ENCODE results near the gene GHR.

Gene GHR

DNA sequence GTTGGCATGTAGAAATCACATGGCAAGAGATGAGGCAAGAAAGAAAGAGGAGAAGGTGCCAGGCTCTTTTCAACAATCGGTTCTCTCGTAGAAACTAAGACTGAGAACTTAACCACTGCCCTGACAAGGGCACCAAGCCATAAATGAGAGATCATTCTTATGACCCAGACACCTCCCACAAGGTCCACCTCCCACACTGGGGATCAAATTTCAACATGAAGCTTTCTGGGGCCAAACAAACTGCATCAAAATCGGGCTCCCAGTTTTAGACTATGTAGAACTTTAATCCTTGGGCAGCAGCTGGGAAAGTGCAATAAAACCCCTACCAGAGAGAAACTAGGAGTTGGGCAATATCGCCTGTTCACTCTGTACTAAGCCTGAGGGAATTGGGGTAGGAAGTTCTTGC lies 183.2 kb downstream of the GHR start:
- DNase-seq = no peak

DNA sequence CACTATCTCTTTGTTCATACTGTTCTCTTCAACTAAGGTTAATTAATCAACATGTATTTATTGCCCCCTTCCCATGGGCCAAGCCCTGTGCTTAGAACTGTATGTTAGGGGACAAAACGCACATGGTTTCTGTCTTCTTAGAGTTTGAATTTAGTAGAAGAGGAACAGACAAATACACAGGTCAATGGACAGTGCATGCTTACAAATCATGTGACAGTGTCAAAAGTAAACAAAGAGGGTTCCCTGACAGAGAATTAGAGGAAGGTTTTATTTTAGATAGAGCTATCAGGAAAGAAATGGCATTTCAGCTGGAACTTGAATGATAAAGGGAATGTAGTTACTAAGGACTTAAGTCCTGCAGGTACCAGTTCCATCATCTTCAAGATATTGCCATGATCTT lies 188.2 kb downstream of the GHR start:
- no peak for DNase-seq

DNA sequence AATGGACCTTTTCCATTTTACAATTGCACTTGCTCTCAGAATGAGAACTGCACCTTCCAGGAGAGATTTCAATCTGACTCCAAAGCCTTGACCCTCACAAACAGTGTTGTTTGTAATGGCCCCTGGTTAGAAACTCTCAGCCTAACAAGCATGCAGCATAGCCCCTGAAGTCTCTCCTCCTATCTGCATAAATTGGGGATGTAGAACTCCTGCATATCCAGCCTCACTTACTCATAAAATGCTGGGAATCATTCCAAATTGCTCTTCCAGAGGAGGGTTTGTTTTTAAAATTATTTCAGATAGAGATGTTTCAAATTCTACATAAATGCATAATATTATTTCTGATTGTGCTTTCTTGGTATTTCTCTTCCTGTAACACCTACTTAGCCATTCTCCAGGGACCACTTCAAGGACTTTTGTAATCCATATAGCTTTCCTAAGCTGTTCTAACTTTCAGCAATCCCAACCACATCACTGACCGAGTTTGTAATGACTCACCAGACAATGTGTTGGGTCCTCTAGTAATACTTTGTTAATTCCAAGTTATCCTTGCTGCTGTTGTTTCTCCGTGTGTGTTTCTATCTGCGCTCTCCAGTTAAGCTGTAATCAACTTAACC lies 189.6 kb downstream of the GHR start:
- DNase-seq = no peak

DNA sequence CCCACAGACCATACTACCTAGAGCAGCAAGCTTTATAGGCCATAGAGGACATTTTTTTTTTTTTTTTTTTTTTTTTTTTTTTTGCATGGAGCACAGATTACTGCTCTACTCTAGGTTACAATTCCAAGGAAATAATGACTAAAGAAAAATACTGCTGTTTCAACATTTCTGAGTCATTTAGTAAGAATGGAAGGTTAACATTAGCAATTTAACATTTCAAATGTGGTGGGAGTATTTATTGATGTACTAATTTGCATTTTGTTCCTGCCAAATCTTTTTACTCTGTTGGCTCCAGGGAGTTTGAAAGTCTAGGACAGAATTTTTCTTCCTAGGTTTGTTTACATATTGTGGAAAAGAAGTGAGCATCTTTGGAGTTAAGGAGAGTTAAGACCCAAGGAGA lies 191.3 kb downstream of the GHR start:
- DNase-seq = no peak

DNA sequence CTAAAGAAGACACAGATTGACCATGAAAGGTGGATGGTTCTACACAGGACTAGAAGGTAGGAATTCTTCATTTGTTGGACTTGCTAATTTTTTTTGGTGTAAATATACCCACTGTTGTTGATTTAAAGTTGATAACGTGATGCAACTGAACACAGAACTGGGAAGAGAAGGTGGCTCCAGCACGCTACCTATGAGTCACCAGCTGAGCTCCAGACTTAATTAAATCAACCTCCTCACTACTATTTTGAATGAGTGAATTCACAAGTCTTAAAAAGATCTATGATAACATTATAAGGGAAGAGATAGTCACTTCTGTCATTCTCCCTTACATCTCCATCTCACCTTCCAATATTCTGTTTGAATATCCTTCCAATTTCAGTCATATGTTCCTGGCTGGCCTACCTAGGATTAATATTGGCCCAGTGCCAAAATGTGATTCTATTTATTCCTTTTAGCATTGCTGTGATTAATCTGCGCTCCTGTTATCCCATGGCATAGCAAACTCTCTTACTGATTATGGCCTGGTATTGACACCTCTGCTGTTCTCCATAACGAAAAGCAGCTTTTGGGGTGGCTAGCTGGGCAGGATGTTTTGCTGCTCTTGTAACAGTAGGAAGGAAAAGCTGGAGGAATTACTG lies 197.5 kb downstream of the GHR start:
- no peak for DNase-seq

DNA sequence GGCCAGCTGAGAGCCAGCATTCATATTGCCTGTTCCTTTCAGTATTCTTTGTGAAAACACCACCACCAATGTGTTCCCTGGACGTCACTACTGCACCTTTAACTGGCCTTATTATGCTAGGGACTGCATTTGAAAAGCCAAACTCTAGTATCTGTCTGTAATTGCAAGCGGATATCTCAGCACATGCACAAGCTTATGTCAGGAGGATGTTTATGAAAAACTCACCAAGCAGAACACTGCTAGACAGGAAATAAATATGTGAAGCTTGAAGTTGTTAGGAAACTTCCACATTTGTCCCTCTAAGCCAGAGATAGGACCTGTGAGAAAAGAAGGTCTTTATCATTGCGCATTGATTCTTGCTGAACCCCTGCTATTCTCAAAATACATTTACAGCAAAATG lies 198.0 kb downstream of the GHR start:
- no peak for DNase-seq

DNA sequence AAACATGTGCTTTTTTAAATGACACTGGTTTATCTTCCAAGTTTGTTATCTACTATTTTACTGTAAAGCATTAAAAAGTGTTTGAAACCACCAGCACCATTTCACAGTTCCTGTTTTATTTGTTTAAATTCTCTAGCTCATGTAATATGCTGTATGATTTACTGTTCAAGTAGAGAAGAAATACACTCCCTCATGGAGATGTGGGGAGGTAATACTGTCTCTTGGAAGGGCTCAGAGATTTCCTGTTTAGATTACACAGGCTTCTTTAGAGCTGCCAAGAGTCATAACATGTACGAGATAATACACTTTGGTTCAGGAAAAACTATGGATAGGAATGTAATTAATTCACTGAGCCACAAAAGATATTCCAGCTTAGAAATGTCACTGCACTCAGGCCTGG lies 198.4 kb downstream of the GHR start:
- no peak for DNase-seq

DNA sequence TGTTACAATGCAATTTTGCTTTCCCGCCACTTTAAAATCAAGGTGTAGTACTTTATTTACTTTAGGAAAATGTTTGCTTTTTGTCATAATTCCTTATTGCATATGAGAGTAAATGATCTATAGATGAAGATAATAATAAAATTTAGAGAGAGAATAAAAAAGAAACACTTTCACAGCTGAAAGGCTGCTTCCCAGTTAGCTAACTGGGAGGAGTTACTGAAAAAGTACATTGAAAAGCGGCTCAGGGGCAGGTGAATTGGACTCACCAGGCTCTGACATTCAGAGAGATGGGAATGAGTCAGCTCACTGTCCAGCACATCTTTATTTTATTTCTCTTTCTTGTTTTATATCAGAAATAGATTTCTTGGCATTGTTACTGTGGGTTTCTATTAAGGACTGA lies 201.7 kb downstream of the GHR start:
- no peak for DNase-seq

DNA sequence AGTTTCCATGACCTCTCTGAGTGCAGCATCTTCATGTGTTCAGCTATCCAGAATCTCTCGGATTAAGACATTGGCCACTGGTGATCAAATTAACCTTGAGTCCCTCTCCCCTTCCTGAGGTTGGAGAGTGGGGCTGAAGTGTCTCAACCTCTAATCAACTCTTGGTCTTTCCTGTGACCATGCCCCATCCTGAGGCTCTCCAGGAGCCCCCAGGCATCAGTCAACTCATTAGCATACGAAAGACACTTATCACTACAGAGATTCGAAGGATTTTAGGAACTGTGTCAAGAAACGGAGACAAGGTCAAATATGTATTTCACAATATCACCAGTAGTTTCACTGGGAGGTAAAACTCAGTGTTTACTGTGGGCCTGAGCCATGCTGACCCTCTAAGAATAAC lies 203.2 kb downstream of the GHR start:
- no peak for DNase-seq

DNA sequence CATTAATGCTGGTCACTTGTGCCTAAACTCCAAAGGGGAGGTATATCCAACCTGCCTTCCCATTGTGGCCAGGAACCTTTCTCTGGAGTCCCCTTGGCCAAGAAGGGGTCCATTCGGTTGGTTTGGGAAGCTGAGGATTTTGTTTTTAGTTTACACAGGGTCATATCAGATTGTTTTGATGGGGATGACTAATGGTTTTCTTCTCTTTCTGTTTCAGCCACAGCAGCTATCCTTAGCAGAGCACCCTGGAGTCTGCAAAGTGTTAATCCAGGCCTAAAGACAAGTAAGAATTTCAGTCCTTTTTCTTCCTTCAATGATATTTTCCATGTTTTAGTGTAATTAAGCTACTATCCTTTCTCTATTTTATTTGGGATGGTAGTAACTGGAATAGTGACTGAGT lies 205.6 kb downstream of the GHR start:
- DNase-seq = no peak

DNA sequence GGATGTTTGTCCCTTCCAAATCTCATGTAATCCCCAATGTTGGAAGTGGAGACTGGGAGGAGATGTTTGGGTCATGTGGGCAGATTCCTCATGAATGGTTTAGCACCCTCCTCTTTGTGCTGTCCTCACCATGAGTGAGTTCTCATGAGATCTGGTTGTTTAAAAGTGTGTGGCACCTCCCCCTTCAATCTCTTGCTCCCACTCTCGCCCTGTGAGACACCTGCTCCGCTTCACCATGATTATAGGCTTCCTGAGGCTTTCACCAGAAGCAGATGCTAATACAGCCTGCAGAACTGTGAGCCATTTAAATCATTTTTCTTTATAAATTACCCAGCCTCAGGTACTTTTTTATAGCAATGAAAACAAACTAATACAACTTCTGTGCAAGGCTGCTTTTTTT lies 206.0 kb downstream of the GHR start:
- no peak for DNase-seq

DNA sequence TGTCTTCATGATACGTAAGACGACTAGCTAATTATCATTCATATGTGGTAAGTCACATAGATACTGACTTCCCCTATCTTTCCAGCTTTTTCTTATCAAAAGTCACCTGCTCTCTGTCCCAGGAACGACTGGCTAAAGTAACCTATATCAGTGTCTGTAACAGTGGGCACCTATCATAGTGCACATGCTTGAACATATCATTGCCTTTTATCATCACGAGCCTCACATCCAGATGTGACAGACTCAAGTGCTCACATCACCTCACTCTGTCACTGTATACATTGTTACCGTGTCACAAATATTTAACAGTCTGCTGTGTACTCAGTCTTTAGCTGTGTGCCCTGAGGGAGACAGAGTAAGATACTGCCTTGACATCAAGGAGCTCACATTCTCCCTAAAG lies 208.0 kb downstream of the GHR start:
- DNase-seq = no peak

DNA sequence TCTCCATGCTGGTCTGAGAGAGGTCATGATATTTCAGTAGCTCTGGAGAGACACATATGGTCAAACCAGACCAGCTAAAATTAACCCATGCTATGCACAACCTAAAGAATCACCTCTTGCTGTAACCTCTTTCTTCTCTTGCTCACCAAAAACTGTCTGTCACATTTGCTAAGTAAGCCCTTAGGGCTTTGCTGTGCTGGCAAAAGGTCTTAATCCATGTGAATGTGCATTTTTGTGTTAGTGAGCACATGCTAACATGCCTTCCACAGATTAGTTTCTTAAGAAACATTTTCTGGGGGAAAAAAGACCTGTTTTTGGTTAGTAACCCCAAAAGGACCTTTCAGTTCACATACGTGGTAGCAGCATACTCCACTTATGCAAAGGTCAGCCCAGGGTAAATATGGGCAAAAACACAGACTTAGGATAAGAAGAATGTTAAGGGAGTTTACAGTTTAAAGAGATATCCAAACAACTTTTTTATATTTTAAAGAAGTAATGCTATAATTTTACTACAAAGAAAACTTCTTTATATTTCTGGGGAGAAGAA lies 209.2 kb downstream of the GHR start:
- no peak for DNase-seq

DNA sequence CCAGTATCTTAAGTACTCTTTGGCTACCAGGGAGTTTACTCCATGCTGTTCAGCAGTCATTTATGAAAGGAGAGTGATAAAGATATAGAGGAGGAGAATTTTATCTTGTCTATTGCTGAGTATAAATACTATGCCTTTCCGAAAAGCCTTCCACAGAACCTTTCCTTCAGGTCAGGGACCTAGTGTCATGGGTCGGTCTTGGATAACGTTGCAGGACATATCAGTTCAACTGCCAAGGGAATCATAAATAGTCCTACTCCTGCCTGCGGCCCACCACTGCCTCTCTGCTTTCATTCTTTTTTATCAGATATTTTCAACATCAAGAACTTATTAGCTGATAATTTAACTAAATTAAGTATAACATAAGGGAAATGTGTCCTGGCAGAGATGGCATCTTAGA lies 211.3 kb downstream of the GHR start:
- DNase-seq = no peak

DNA sequence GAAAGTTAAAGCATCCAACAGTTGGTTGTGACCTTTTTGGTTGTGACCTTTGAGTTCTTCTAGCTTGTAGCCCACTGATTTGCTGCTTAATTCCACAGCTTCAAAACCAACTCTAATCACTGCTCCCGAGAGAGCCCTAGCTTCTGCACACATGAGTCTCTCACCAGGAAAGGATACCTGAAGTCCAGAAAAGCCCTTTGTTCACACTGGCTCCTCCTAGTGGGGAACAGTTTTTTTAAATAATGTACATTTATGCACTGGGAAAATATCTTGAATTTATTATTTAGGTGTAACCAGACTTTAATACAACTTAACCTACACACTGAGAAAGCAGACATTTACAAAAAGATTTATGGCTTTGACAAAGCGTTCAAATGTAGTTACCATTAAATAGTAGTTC lies 213.2 kb downstream of the GHR start:
- DNase-seq = no peak

DNA sequence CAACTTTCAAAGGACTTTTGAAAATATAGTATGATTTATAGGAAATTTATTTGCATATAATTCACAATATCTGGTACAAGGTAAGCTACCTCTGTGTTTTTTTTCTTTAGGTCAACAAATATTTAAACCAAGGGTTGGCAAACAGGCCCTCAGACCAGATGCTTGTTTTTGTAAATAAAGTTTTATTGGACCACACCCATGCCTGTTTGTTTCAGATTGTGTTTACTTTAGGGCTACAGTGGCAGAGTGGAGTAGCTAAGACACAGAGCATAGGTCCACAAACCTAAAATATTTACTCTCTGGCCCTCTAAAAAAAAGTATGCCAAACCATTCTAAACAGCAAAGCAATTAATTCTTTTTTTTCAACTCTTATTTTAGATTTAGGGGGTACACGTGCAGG lies 213.7 kb downstream of the GHR start:
- DNase-seq = no peak

DNA sequence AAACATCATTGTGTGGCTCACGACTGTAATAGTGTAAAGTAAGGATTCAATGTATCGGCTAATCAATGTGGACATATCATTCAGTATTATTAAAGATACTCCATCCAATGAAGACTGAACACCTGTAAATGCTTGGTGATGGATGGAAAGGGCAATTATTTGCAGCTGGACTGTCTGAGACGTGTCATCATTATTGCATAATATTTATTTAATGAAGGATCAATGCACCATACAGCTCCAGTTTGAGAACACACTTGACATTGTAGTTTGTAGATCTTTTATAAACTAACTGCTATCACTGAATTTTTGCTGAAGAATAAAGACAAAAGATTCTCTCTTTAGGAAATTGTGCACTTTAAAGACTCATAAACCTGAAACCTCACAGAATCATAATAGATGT lies 215.7 kb downstream of the GHR start:
- DNase-seq = no peak

DNA sequence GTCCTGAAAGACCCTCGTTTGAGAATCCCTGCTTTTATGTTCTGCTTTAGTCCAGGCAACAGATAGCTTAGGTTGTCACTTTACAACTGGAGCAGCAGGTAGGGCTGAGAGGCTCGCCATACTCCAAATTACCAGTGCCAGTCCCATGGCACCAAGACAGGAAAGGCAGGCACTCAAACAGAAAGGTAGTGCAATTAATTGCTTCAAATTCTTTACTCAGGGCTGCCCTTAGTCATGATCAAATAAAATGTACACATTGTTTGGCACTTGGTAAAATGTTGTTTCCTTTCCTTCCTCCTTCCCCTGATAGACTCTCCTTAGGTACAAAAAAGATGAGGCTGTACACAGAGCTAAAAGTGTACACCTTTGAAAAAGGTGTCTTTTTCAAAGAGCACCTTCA lies 217.6 kb downstream of the GHR start:
- no peak for DNase-seq

DNA sequence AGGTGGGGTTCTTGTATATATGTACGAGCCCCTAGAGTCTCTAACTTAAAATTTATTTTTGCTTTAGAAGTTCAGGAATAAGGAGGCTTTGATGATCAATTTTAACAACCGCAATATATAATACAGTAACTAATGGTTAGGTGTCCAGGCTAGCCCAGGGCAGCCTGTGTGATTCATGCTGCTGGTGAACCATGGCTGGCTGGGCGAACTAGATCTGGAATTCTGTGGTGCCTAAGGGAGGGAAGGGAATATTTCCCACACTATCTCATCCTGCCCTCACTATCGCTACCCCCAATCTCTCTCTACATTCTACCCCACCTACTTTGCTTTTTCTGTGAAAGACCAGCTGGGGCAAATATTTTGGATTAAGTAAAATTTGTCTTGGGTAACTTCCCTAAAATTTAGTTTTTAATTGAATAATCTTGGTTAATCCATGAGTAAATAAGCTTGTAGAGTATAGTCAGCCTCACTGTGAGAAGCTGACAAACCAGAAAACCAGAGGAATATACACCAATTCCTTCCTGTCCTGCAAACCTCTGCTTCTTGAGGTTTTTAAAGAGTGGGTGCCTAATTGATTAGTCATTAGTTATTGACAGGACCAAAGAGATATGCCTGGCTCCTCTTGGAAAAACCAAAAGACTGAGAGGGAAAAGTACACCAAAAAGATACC lies 218.2 kb downstream of the GHR start:
- DNase-seq = no peak

DNA sequence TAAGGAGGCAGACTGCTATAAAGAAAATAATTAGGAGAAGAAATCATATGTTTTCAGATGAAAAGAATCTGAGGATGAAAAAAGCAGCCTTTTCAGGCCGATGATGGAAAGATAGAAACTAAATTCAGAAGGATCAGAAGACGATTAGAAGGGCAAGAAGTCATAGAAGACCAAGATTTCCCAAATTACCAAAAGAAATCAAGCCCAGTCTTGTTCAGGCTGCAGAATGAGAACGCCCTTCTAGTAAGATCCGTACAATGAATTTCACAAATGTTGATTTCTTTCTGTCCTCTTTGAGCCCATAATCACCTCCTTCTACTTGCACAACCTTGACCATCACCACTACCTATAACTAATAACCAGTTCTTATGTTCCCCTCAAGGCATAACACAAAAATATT lies 218.8 kb downstream of the GHR start:
- DNase-seq = no peak

DNA sequence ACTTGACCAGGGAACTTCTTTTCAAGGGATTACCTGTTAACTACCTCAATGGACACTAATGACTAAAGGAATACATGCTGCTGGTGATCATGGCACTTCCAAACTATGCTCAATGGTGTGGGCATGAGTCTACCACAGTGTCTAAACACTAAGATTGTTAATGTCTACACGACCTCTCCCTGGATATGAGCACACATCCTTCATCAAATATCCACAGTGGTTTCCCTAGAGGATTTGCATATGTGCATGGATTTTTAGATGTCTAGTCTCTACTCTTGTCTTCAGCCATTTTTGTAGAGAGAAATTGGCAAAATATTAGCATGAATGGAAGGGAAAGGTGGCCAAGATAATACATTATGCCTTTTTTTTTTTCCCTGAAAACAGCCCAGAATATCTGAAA lies 220.1 kb downstream of the GHR start:
- DNase-seq = no peak

DNA sequence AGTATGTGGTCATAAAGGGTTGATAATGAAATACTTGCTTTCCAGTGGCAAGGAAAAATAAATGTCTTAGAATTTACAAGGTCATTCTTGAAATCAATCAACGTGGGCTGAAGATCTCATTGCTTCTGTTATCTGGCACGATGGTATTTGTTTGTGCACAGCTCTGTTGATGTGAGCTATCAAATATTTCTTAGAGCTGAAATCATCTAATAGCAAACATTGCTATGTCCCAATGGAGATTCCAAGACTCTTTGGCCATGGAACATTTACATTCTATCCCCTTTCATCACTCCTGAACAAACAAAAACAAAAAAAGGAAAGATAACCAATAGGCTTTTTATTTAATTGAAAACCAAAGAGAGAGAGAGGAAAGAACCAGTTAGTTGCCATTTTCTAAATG lies 221.9 kb downstream of the GHR start:
- no peak for DNase-seq

DNA sequence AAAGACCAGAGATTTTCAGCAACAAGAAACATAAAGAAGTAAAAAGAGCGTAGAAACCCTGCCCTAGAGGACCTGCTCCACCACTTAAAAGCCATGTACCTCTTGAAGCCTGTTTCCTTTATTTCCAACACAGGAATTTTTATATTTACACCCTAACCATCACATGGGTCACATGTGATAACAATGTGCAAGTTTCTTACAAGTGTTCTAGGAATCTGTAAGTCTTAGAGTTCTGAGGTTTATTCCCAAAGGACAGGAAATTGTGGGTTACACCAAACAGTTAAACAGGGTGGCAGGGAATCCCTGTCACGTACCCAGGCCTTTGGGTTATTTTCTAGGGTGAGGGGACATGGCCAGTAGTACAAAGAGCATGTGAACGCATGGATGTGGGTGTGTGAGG lies 224.8 kb downstream of the GHR start:
- no peak for DNase-seq

DNA sequence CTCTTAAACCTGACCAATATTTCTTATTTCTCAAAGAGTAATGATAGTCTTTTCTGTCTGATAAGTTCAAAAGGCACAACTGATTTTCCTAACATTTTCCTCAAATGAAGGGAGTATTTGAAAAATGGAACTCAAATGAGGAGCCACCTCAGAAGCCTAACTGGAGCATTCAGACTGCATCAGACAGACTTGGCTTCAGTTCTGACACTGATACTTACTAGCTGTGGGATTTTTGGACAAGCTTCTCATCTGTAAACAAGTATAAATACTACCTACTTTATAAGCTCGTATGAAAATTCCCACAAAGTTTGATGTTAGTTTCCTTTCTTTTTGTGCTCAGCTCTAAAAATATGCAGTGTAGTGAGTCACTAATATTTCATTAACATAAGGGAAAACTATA lies 225.7 kb downstream of the GHR start:
- DNase-seq = no peak

DNA sequence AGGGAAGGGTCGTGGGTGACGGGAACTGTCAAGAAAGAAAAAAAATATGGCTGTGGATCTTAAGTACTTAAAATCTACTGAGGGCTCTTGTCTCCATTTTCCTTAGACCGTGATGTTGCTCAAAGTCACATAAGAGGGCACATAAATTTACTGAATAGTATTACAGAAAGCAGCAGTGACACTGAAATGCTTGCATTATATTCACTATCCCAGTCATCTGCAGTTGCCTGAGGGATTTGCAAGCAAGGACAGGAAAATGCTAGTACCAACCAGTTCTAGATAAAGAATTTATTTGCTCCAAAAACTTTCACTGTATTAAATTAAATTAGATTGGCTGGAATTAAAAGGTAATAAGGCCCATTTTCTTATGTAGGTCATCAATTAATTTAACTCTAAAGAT lies 226.8 kb downstream of the GHR start:
- no peak for DNase-seq

All from activated gamma-delta T cell (primary cell).